Cardiac muscle cell (in vitro differentiated cells and primary cell): ENCODE data around the gene PAK4. TPM values are rescaled to one million over a fixed set of nuclear protein-coding genes. Genes with fewer than 3 reads are reported as not detected.

Experiments
- DNase-seq, 2 donors: peaks; one replicate each; pipeline versions ENCODE4 v3.0.0 to v3.0.0-alpha.2; 2010 to 2017; ENCODE audit warnings: low read depth in 1 of 2, low spot score in 1 of 2
- H3K27ac ChIP-seq: fragments of 200-600 bp; sonication (generic); 2 replicates; pipeline ENCODE4 v1.5.1; 2016
- H3K27me3 ChIP-seq: fragments of 200-600 bp; sonication (generic); 2 replicates; pipeline ENCODE4 v1.6.0; 2016; ENCODE audit warnings: control low read depth
- H3K36me3 ChIP-seq: fragments of 200-600 bp; sonication (generic); 2 replicates; pipeline ENCODE4 v1.5.1; 2016; ENCODE audit warnings: control low read depth
- H3K4me1 ChIP-seq: fragments of 200-600 bp; sonication (generic); 2 replicates; pipeline ENCODE4 v1.8.1; 2017; ENCODE audit warnings: low read depth, mild to moderate bottlenecking, mixed run types
- H3K4me3 ChIP-seq: fragments of 200-600 bp; sonication (generic); 2 replicates; pipeline ENCODE4 v1.5.1; 2016; ENCODE audit warnings: mild to moderate bottlenecking
- H3K9me3 ChIP-seq: fragments of 200-600 bp; sonication (generic); 2 replicates; pipeline ENCODE4 v1.5.1; 2017; ENCODE audit warnings: low read depth, mild to moderate bottlenecking, control low read depth
- polyA plus RNA-seq: library from polyadenylated mRNA; unstranded; fragments of >200 nt; fragmentation: Nextera tagmentation; extraction: Ambion mirVana; gene quantifications from 2 replicates; pipeline ENCODE4 v1.2.1, GENCODE V29; 2016
- total RNA-seq: library from RNA; depleted of rRNA; stranded (reverse); fragments of >200 nt; gene quantifications from 2 replicates; pipeline ENCODE4 v1.2.3, GENCODE V29; 2016
- TF ChIP-seq, protein P1 (sequence below): IDR thresholded peaks from 2 replicates; pipeline ENCODE4 v1.5.1; 2012; ENCODE audit warnings: low read depth, mild to moderate bottlenecking, low read length

PAK4 gene
- total and polyA plus RNA-seq, 2 experiments from 2014 or later, result 32.5 to 57.9 TPM

DNA sequence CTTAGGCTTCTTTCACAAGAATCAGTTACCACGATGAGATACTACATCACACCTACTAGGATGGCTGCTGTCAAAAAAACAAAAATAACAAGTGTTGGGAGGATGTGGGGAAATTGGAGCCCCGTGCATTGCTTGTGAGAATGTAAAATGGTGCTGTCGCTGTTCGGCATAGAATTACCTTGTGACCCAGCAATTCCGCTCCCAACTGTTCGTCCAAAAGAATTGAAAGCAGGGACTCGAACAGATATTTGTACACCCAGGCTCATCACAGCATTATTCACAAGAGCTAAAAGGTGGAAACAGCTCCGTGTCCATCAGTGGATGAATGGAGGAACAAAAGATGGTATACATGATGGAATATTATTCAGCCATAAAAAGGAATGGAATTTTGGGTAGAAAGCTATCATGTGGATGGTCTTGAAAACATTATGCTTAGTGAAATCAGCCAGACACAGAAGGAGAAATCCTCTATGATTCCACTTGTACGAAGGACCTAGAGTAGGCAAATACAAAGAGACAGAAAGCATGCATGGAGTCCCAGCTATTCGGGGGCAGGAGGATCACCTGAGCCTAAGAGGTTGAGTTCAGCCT is 23.4 kb downstream of the PAK4 start:
- Histone ChIP-seq H3K36me3 (no peaks in the 10 kb centered on the region), H3K27ac (no peak overlapping the region), H3K27me3 (no peaks in the 10 kb centered on the region), H3K4me1 (peaks cover 23% of the 10 kb centered on the region), H3K4me3 (no peak overlapping the region), H3K9me3 (no peaks in the 10 kb centered on the region)
- TF ChIP-seq, protein P1, sequence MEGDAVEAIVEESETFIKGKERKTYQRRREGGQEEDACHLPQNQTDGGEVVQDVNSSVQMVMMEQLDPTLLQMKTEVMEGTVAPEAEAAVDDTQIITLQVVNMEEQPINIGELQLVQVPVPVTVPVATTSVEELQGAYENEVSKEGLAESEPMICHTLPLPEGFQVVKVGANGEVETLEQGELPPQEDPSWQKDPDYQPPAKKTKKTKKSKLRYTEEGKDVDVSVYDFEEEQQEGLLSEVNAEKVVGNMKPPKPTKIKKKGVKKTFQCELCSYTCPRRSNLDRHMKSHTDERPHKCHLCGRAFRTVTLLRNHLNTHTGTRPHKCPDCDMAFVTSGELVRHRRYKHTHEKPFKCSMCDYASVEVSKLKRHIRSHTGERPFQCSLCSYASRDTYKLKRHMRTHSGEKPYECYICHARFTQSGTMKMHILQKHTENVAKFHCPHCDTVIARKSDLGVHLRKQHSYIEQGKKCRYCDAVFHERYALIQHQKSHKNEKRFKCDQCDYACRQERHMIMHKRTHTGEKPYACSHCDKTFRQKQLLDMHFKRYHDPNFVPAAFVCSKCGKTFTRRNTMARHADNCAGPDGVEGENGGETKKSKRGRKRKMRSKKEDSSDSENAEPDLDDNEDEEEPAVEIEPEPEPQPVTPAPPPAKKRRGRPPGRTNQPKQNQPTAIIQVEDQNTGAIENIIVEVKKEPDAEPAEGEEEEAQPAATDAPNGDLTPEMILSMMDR, result no peak
- DNase-seq, result no peak

DNA sequence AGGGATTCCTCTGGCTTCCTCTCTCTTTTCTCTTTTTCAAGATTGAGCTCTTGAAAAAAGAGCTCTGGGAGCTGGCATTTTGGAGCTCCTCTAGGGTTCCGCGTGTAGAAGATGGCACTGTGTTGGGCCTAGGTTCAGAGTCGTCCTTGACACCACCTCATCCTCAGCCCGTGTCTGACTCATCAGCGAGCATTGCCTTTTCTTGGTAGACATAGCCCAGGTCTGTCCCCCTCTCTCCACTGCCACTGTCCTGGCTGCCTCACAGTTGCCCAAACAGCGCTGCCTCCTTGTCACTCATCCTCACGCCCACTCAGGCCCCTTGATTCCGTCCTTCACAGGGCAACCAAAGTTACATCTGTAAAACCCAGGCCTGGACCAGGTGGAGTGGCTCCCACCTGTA is 24.6 kb downstream of the PAK4 start:
- Histone ChIP-seq H3K36me3 (no peaks in the 10 kb centered on the region), H3K4me3 (no peak overlapping the region)
- TF ChIP-seq, protein P1, result no peak

DNA sequence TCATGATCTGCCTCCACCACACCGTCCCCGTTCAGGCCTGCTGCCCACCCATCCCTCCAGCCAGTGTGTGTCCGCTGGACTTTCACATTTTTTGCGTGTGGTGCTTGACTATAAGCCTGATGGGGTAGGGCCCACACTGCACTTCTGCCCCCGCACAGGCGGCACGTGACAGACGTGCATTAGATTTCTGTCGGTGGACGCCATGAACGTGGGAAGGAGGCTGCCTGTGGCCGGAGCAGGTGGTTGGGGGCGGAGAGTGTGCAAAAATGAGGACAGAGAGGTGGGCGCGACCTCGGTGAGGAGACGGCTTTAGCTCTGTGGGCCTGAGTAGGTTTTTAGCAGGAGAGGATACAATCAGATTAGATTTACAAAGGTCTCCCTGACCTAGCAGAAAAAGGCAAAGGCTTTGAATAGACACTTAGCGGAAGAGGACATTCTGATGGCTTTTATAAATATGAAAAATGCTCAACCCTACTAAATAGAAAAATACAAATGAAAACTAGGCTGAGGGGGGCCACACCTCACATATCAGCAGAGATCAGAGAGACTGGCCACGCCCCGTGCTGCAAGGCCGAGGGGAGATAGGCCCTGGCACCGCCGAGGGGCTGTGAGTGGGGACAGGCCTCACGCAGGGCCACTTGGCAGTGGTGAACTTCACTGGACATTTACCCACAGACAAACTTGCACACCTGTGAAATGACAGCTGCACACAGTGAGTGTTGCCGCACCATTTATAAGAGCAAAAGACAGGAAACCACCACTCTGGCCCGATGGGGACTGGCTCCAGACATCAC is 25.4 kb downstream of the PAK4 start:
- H3K9me3 ChIP-seq, result no peaks in the 10 kb centered on the region

More for the DNA sequence above, 24.6 kb downstream of the PAK4 start:
- H3K27me3 ChIP-seq, result no peaks in the 10 kb centered on the region
- H3K27ac ChIP-seq, result no peak overlapping the region
- peaks cover 15% of the 10 kb centered on the region for H3K4me1 ChIP-seq
- no peak for DNase-seq
- no peaks in the 10 kb centered on the region for H3K9me3 ChIP-seq

DNA sequence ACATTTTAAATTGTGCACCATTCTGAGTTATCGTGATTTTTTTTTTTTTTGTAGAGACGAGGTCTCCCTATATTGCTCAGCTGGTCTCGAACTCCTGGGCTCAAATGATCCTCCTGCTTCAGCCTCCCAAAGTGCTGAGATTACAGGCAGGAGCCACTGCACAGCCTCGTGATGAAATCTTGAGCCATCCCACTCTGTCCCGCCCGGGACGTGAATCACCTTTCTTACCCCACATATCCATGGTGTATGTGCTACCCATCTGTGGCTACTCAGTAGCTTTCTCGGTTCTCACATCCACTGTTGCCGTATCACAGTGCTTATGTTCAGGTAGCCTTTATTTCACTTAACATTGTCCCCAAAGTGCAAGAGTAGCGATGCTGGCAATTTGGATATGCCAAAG is 26.5 kb downstream of the PAK4 start:
- H3K4me3 ChIP-seq, result no peak overlapping the region
- H3K36me3 ChIP-seq, result no peaks in the 10 kb centered on the region
- H3K27ac ChIP-seq, result no peak overlapping the region
- peaks cover 17% of the 10 kb centered on the region for H3K4me1 ChIP-seq
- H3K9me3 ChIP-seq, result no peaks in the 10 kb centered on the region
- TF ChIP-seq, protein P1, result no peak
- no peaks in the 10 kb centered on the region for H3K27me3 ChIP-seq
- DNase-seq, result no peak

More for the DNA sequence above, 25.4 kb downstream of the PAK4 start:
- peaks cover 10% of the 10 kb centered on the region for H3K4me1 ChIP-seq
- no peak for DNase-seq
- H3K27me3 ChIP-seq, result no peaks in the 10 kb centered on the region
- H3K36me3 ChIP-seq, result no peaks in the 10 kb centered on the region
- H3K27ac ChIP-seq, result peak overlapping the region; percentile 56
- TF ChIP-seq, protein P1, result no peak
- H3K4me3 ChIP-seq, result no peak overlapping the region

DNA sequence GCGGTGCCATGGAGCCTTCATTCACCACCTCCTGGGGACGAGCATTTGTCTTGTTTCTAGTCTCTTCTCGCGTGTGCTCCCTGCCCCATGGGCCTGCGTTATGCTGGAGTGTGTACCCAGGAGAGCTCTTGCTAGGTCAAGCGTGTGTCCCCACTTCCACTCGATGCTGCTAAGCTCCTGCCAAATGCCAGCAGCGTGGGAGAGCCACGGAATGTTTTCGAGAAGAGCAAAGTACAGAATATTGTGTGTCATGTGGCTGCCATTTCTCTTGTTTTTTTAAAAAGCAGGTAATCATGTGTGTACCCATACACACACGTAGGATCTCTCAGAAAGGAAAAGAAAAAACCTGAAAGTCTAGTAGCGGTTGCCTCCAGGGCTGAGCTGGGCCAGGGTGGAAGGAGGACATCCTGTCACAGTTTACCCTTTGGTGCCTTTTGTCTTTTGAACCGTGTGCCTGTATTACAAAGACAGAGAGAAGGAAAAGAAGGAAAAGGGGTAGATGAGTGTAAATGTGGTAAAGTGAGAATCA is 28.6 kb downstream of the PAK4 start:
- Histone ChIP-seq H3K36me3 (no peaks in the 10 kb centered on the region), H3K4me3 (no peak overlapping the region), H3K27me3 (no peaks in the 10 kb centered on the region), H3K27ac (no peak overlapping the region), H3K4me1 (peaks cover 24% of the 10 kb centered on the region), H3K9me3 (no peaks in the 10 kb centered on the region)
- DNase-seq, result no peak
- TF ChIP-seq, protein P1, result no peak
